WTC11 (cell line): ENCODE results near the gene CPNE5.

ENCODE experiments used
- ARID4B ChIP-seq: sonication (generic); formaldehyde crosslinking; IDR thresholded peaks from 2 replicates; pipeline ENCODE4 v1.8.0; 2023; ENCODE audit warnings: missing genetic modification reagents, mild to moderate bottlenecking, borderline replicate concordance
- CTCF ChIP-seq: fragments of 200-600 bp; IDR thresholded peaks from 2 replicates; pipeline ENCODE4 v1.8.0; 2022; ENCODE audit warnings: antibody characterized with exemption
- E2F4 ChIP-seq: sonication (generic); formaldehyde crosslinking; IDR thresholded peaks from 2 replicates; pipeline ENCODE4 v1.8.1; 2022; ENCODE audit warnings: low read depth, mild to moderate bottlenecking, moderate library complexity, missing genetic modification reagents, borderline replicate concordance
- ERG ChIP-seq: fragments of 250-450 bp; sonication (Bioruptor Pico); IDR thresholded peaks from 2 replicates; pipeline ENCODE4 v1.8.0; 2021; ENCODE audit warnings: mild to moderate bottlenecking
- FOXJ3 ChIP-seq: sonication (generic); formaldehyde crosslinking; IDR thresholded peaks from 2 replicates; pipeline ENCODE4 v1.9.0; 2021; ENCODE audit warnings: missing genetic modification reagents, mild to moderate bottlenecking, borderline replicate concordance
- FOXP1 ChIP-seq: sonication (generic); formaldehyde crosslinking; IDR thresholded peaks from 2 replicates; pipeline ENCODE4 v1.8.0; 2022; ENCODE audit warnings: missing genetic modification reagents, mild to moderate bottlenecking, moderate library complexity, borderline replicate concordance
- SMAD3 ChIP-seq: sonication (generic); formaldehyde crosslinking; IDR thresholded peaks from 2 replicates; pipeline ENCODE4 v1.8.0; 2022; ENCODE audit warnings: missing genetic modification reagents, mild to moderate bottlenecking, borderline replicate concordance
- SMAD4 ChIP-seq: sonication (generic); formaldehyde crosslinking; IDR thresholded peaks from 2 replicates; pipeline ENCODE4 v1.8.0; 2022; ENCODE audit warnings: mild to moderate bottlenecking, missing genetic modification reagents
- TEAD1 ChIP-seq: sonication (generic); formaldehyde crosslinking; IDR thresholded peaks from 2 replicates; pipeline ENCODE4 v1.8.0; 2022; ENCODE audit warnings: mild to moderate bottlenecking, missing genetic modification reagents
- USF2 ChIP-seq: sonication (generic); formaldehyde crosslinking; IDR thresholded peaks from 2 replicates; pipeline ENCODE4 v1.8.1; 2023; ENCODE audit warnings: mild to moderate bottlenecking, missing genetic modification reagents, moderate library complexity
- ZNF425 ChIP-seq: fragments of 250-450 bp; sonication (Bioruptor Pico); conservative IDR thresholded peaks from 2 replicates; pipeline ENCODE4 v1.9.0; 2021; ENCODE audit warnings: mild to moderate bottlenecking

GRCh38 chr6:36807750-36808149 is 31.5 kb downstream of the CPNE5 start:
- TF ChIP-seq ARID4B: no peak
- TF ChIP-seq CTCF: no peak
- TF ChIP-seq E2F4 (CRISPR knock-in tag): no peak
- TF ChIP-seq SMAD4 (CRISPR knock-in tag): no peak
- TF ChIP-seq ERG (CRISPR knock-in tag): no peak
- no peak for TF ChIP-seq FOXJ3
- TF ChIP-seq SMAD3 (CRISPR knock-in tag): no peak
- TF ChIP-seq USF2 (CRISPR knock-in tag): no peak
- TF ChIP-seq FOXP1: no peak
- no peak for TF ChIP-seq ZNF425 (CRISPR knock-in tag)
- TF ChIP-seq TEAD1 (CRISPR knock-in tag): no peak
